Sigmoid colon (tissue), 7 donors: Measurements from ENCODE around the gene FRAS1. TPM values are rescaled to one million over a fixed set of nuclear protein-coding genes. Genes with fewer than 3 reads are reported as not detected.
A peak's percentile ranks its signal among the peaks of the same experiment; 100 is the strongest.
"Not testable (repeated sequence)": the region's sequence is repeated elsewhere in the genome, so short reads cannot be mapped to it uniquely, and the experiment has no call there.

Source experiments
- DNase-seq: peaks from one replicate; pipeline ENCODE4 v3.0.0-alpha.2; 2019
- H3K27ac ChIP-seq, 4 donors: fragments of 200-600 bp; sonication (generic); one replicate each; pipeline ENCODE4 v1.5.1; 2016 to 2019; ENCODE audit warnings: mild to moderate bottlenecking in 1 of 4
- H3K27me3 ChIP-seq, 3 donors: fragments of 200-600 bp; sonication (generic); one replicate each; pipeline ENCODE4 v1.5.1; 2019; ENCODE audit warnings: mild to moderate bottlenecking in 1 of 3
- H3K36me3 ChIP-seq, 4 donors: fragments of 200-600 bp; sonication (generic); one replicate each; pipeline ENCODE4 v1.5.1; 2016 to 2019
- H3K4me1 ChIP-seq, 4 donors: fragments of 200-600 bp; sonication (generic); one replicate each; pipeline ENCODE4 v1.5.1; 2017 to 2019
- H3K4me3 ChIP-seq, 4 donors: fragments of 200-600 bp; sonication (generic); one replicate each; pipeline ENCODE4 v1.5.1; 2017 to 2019; ENCODE audit warnings: mild to moderate bottlenecking in 2 of 4, moderate library complexity in 1 of 4
- H3K9me3 ChIP-seq, 4 donors: fragments of 200-600 bp in 3 of 4; sonication (generic) in 3 of 4; one replicate each; pipeline versions ENCODE4 v1.5.1 to v1.6.1; 2013 to 2019
- CTCF ChIP-seq, 4 experiments: fragments of 450-650 bp in 3 of 4; fragments of 200-600 bp in 1 of 4; IDR thresholded peaks; one replicate each; pipeline ENCODE4 v1.5.1; 2016 to 2019; ENCODE audit warnings: antibody characterized with exemption in 4 of 4, mild to moderate bottlenecking in 3 of 4, moderate library complexity in 2 of 4
- EP300 ChIP-seq, 4 donors: sonication (generic); formaldehyde crosslinking; IDR thresholded peaks; one replicate each; pipeline ENCODE4 v1.6.1; 2017; ENCODE audit warnings: antibody characterized with exemption in 4 of 4
- POLR2A ChIP-seq, 2 donors: fragments of 450-650 bp; IDR thresholded peaks; one replicate each; pipeline ENCODE4 v1.6.1; 2016; ENCODE audit warnings: antibody characterized with exemption in 2 of 2, mild to moderate bottlenecking in 2 of 2, moderate library complexity in 2 of 2
- POLR2AphosphoS5 ChIP-seq, 4 donors: sonication (generic); formaldehyde crosslinking; IDR thresholded peaks; one replicate each; pipeline ENCODE4 v1.6.1; 2017; ENCODE audit warnings: antibody characterized with exemption in 4 of 4
- whole genome bisulfite sequencing, 2 donors: extraction: QIAGEN DNeasy Blood & Tissue Kit; methylation state at CpG; one replicate each; pipeline ENCODE4 v1.1.7; 2013; 5-methylcytosine and 5-hydroxymethylcytosine counted together
- intact Hi-C: fragments of 100-400 bp; cut with DNase I; formaldehyde crosslinking; loops from one replicate; pipeline ENCODE4 v1.15.1; 2023
- polyA plus RNA-seq, 3 donors: library from polyadenylated mRNA; stranded (reverse); fragments of 200-250 nt; gene quantifications; one replicate each; pipeline ENCODE4 v1.2.3, GENCODE V29; 2013
- total RNA-seq, 4 donors: library from RNA; depleted of rRNA; stranded (reverse); fragments of >200 nt; gene quantifications; one replicate each; pipeline ENCODE4 v1.1.0, GENCODE V29; 2016
- donor health status: healthy with polysubstance abuse.
- donor health status: Bipolar disorder and iron deficiency.
- donor health status: healthy.

The FRAS1 gene
- total and polyA plus RNA-seq, 7 donors: under 0.01 to 22.4 (median 7.4) TPM; not detected in 1

GRCh38 chr4:78293821-78294301 lies 236.7 kb downstream of the FRAS1 start:
- TF ChIP-seq POLR2AphosphoS5 (IDR thresholded peaks at IDR 0.05) (no peak), EP300 (IDR thresholded peaks at IDR 0.05) (no peak), POLR2A (IDR thresholded peaks at IDR 0.05) (no peak)
- Histone ChIP-seq H3K36me3 (no peaks in the 10 kb centered on the region), H3K9me3 (no peaks in the 10 kb centered on the region), H3K4me1 (peaks cover 0 to 33% (median 16%) of the 10 kb centered on the region in 4 donors), H3K4me3 (no peak overlapping the region), H3K27me3 (no peaks in the 10 kb centered on the region), H3K27ac (peak overlapping the region in 1 of 4 donors; percentile 27)
- intact Hi-C loops: no loop called here
- WGBS, 2 donors: 57 to 80% methylated on average over 4 of the region's 4 CpGs
- DNase-seq: no peak

DNA sequence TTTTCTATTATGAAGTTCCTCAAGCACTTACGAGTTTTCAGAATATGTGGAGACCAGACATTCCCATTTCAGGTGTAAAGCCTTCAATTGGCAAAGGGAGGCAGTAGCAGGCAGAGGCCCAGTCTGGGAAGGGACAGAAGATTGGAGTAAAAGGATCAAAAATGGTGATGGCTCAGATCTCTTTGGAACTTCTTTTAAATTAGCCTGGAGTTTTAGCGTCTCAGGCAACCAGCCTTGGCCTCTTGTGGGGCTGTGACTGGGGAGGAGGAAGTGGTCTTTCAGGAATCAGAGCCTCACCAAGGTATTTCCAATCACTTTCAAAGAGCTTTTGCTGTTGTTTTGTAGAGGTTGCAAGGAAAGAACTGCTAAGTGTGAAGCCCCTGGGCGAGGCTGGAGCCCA lies 239.1 kb downstream of the FRAS1 start:
- no peaks in the 10 kb centered on the region for H3K36me3 ChIP-seq
- WGBS, 2 donors: 88 to 93% methylated on average over 3 of the region's 3 CpGs

GRCh38 chr4:78297116-78297800 lies 240.1 kb downstream of the FRAS1 start:
- H3K27ac ChIP-seq: peak overlapping the region in 2 of 4 donors; percentile 22 to 27
- intact Hi-C loops: no loop called here
- DNase-seq: no peak
- H3K4me1 ChIP-seq: peaks cover 0 to 30% (median 16%) of the 10 kb centered on the region in 4 donors
- no peak overlapping the region for H3K4me3 ChIP-seq
- no peaks in the 10 kb centered on the region for H3K27me3 ChIP-seq
- H3K36me3 ChIP-seq: no peaks in the 10 kb centered on the region
- TF ChIP-seq POLR2AphosphoS5 (IDR thresholded peaks at IDR 0.05) (no peak), POLR2A (IDR thresholded peaks at IDR 0.05) (no peak)
- no peaks in the 10 kb centered on the region for H3K9me3 ChIP-seq
- WGBS, 2 donors: 38 to 55% methylated on average over 3 of the region's 3 CpGs

More for the DNA sequence above, 239.1 kb downstream of the FRAS1 start:
- H3K4me1 ChIP-seq: peaks cover 0 to 33% (median 16%) of the 10 kb centered on the region in 4 donors
- no peaks in the 10 kb centered on the region for H3K27me3 ChIP-seq
- no peak overlapping the region for H3K4me3 ChIP-seq
- no peak for DNase-seq
- no peaks in the 10 kb centered on the region for H3K9me3 ChIP-seq
- intact Hi-C loops: no loop called here
- TF ChIP-seq POLR2AphosphoS5 (IDR thresholded peaks at IDR 0.05) (no peak), POLR2A (IDR thresholded peaks at IDR 0.05) (no peak), CTCF (IDR thresholded peaks at IDR 0.05) (no peak), EP300 (IDR thresholded peaks at IDR 0.05) (no peak)
- no peak overlapping the region for H3K27ac ChIP-seq

GRCh38 chr4:78298618-78299017 lies 241.5 kb downstream of the FRAS1 start:
- intact Hi-C loops: no loop called here

DNA sequence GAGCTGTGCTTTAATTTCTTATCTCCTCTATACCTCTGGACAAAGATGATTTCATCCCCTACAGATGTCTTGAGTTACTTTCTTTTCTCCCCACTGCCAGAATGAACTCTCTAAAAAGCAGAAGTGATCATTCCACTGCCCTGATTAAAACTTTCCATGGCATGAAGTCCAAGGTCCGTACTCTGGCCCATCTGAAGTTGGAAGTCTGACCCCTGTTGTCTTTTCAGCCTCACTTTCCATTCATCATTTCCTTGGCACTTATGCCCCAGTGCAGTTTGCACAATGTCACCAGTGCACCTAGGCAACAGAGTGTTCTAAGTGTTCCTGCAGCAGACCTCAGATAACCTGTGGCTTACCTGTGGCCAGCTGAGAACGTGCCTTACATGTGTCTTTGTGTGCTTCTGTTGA lies 242.4 kb downstream of the FRAS1 start:
- intact Hi-C loops: no loop called here
- Histone ChIP-seq H3K4me1 (peaks cover 0 to 8% (median 0%) of the 10 kb centered on the region in 4 donors), H3K9me3 (no peaks in the 10 kb centered on the region), H3K4me3 (no peak overlapping the region), H3K27ac (no peak overlapping the region), H3K27me3 (no peaks in the 10 kb centered on the region), H3K36me3 (no peaks in the 10 kb centered on the region)
- no peak for DNase-seq
- 47 to 53% methylated on average over 2 of the region's 2 CpGs for WGBS, 2 donors
- TF ChIP-seq EP300 (IDR thresholded peaks at IDR 0.05): no peak
- TF ChIP-seq POLR2AphosphoS5 (IDR thresholded peaks at IDR 0.05): no peak
- no peak for TF ChIP-seq POLR2A (IDR thresholded peaks at IDR 0.05)
- TF ChIP-seq CTCF (IDR thresholded peaks at IDR 0.05): no peak

More at GRCh38 chr4:78298618-78299017, 241.5 kb downstream of the FRAS1 start:
- H3K36me3 ChIP-seq: no peaks in the 10 kb centered on the region
- H3K4me3 ChIP-seq: no peak overlapping the region
- H3K27me3 ChIP-seq: no peaks in the 10 kb centered on the region
- H3K27ac ChIP-seq: no peak overlapping the region
- H3K9me3 ChIP-seq: no peaks in the 10 kb centered on the region
- no peak for TF ChIP-seq CTCF (IDR thresholded peaks at IDR 0.05)
- TF ChIP-seq EP300 (IDR thresholded peaks at IDR 0.05): no peak
- TF ChIP-seq POLR2AphosphoS5 (IDR thresholded peaks at IDR 0.05): no peak
- TF ChIP-seq POLR2A (IDR thresholded peaks at IDR 0.05): no peak
- H3K4me1 ChIP-seq: peaks cover 0 to 16% (median 8%) of the 10 kb centered on the region in 4 donors
- no peak for DNase-seq

DNA sequence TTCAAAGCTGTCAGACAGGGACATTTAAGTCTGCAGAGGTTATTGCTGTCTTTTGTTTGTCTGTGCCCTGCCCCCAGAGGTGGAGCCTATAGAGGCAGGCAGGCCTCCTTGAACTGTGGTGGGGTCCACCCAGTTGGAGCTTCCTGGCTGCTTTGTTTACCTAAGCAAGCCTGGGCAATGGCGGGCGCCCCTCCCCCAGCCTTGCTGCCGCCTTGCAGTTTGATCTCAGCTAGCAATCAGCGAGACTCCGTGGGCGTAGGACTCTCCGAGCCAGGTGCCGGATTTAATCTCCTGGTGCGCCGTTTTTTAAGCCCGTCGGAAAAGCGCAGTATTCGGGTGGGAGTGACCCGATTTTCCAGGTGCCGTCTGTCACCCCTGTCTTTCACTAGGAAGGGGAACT lies 250.1 kb downstream of the FRAS1 start:
- DNase-seq, H3K4me3 ChIP-seq, H3K27ac ChIP-seq, intact Hi-C loops, H3K4me1 ChIP-seq, H3K36me3 ChIP-seq, H3K9me3 ChIP-seq, H3K27me3 ChIP-seq: not testable (repeated sequence)
- WGBS, 2 donors: 54 to 80% methylated on average over 16 of the region's 16 CpGs
